SK-N-SH (cell line): ENCODE results near the gene HIGD1B.

Experiments
- CTCF ChIP-seq: fragments of 200-600 bp; sonication (generic); IDR thresholded peaks from 2 replicates; pipeline ENCODE4 v1.6.1; 2017; ENCODE audit warnings: antibody characterized with exemption, mild to moderate bottlenecking, moderate library complexity
- EP300 ChIP-seq, 2 experiments: IDR thresholded peaks; 2 replicates each; pipeline versions ENCODE4 v1.4.0 to v1.6.1; 2012; ENCODE audit warnings: borderline replicate concordance in 1 of 2, low read depth in 1 of 2, low read length in 1 of 2
- EZH2phosphoT487 ChIP-seq: fragments of 200-600 bp; sonication (generic); IDR thresholded peaks from 2 replicates; pipeline ENCODE4 v1.6.1; 2017; ENCODE audit warnings: low read depth, mixed run types, mild to moderate bottlenecking, antibody characterized with exemption, moderate library complexity, borderline replicate concordance
- MEF2A ChIP-seq: IDR thresholded peaks from 2 replicates; pipeline ENCODE4 v1.4.0; 2012; ENCODE audit warnings: low read depth, borderline replicate concordance
- MXI1 ChIP-seq: IDR thresholded peaks from 2 replicates; pipeline ENCODE4 v1.6.1; 2012; ENCODE audit warnings: mild to moderate bottlenecking, low read depth, low read length, improper control_type of control experiment
- POLR2AphosphoS5 ChIP-seq: IDR thresholded peaks from 2 replicates; pipeline ENCODE4 v1.6.1; 2012; ENCODE audit warnings: low read depth, low read length
- RFX5 ChIP-seq: IDR thresholded peaks from 2 replicates; pipeline ENCODE4 v1.6.1; 2012; ENCODE audit warnings: mild to moderate bottlenecking, improper control_type of control experiment, low read length
- TAF1 ChIP-seq: IDR thresholded peaks from 2 replicates; pipeline ENCODE4 v1.6.1; 2012; ENCODE audit warnings: low read depth, mild to moderate bottlenecking, low read length, moderate library complexity, borderline replicate concordance
- TCF12 ChIP-seq: IDR thresholded peaks from 2 replicates; pipeline ENCODE4 v1.4.0; 2012
- YY1 ChIP-seq: IDR thresholded peaks from 2 replicates; pipeline ENCODE4 v1.4.0; 2012; ENCODE audit warnings: low read depth, mild to moderate bottlenecking
- TF ChIP-seq, protein P1 (sequence below): IDR thresholded peaks from 2 replicates; pipeline ENCODE4 v1.6.1; 2012; ENCODE audit warnings: mild to moderate bottlenecking, low read depth, low read length, moderate library complexity
- TF ChIP-seq, protein P2 (sequence below): IDR thresholded peaks from 2 replicates; pipeline ENCODE4 v1.4.0; 2012; ENCODE audit warnings: low read depth, borderline replicate concordance
- TF ChIP-seq, protein P3 (sequence below): IDR thresholded peaks from 2 replicates; pipeline ENCODE4 v1.4.0; 2012; ENCODE audit warnings: low read depth

DNA sequence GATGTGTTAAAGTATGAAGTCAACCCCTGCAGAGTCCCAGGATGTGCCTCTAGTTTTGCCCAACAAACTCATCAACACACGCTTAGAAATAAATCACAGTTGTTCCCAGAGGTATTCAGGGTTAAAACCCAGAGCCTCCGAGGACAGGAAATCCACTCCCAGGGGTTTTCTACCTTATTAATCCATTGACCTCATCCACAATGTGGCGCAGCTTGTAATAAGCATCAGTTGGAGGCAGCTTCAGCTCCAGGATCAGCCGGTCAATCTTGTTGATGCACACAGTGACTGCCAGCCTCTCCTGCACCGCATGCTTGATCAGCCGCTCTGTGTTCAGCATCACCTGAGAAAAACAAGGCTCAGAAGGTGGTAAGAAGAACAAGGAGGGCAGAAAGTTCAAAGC lies 28.1 kb downstream of the HIGD1B start:
- TF ChIP-seq, protein P1, sequence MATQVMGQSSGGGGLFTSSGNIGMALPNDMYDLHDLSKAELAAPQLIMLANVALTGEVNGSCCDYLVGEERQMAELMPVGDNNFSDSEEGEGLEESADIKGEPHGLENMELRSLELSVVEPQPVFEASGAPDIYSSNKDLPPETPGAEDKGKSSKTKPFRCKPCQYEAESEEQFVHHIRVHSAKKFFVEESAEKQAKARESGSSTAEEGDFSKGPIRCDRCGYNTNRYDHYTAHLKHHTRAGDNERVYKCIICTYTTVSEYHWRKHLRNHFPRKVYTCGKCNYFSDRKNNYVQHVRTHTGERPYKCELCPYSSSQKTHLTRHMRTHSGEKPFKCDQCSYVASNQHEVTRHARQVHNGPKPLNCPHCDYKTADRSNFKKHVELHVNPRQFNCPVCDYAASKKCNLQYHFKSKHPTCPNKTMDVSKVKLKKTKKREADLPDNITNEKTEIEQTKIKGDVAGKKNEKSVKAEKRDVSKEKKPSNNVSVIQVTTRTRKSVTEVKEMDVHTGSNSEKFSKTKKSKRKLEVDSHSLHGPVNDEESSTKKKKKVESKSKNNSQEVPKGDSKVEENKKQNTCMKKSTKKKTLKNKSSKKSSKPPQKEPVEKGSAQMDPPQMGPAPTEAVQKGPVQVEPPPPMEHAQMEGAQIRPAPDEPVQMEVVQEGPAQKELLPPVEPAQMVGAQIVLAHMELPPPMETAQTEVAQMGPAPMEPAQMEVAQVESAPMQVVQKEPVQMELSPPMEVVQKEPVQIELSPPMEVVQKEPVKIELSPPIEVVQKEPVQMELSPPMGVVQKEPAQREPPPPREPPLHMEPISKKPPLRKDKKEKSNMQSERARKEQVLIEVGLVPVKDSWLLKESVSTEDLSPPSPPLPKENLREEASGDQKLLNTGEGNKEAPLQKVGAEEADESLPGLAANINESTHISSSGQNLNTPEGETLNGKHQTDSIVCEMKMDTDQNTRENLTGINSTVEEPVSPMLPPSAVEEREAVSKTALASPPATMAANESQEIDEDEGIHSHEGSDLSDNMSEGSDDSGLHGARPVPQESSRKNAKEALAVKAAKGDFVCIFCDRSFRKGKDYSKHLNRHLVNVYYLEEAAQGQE = no peak
- TF ChIP-seq EP300 (IDR thresholded peaks at IDR 0.05; ENCODE audit: borderline replicate concordance in 1 of 2, low read depth in 1 of 2, low read length in 1 of 2) = no peak
- no peak for TF ChIP-seq MXI1
- TF ChIP-seq CTCF = no peak
- TF ChIP-seq, protein P2, sequence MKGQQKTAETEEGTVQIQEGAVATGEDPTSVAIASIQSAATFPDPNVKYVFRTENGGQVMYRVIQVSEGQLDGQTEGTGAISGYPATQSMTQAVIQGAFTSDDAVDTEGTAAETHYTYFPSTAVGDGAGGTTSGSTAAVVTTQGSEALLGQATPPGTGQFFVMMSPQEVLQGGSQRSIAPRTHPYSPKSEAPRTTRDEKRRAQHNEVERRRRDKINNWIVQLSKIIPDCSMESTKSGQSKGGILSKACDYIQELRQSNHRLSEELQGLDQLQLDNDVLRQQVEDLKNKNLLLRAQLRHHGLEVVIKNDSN = no peak
- TF ChIP-seq RFX5 = no peak
- TF ChIP-seq TCF12 = no peak
- no peak for TF ChIP-seq TAF1
- TF ChIP-seq YY1 = no peak
- TF ChIP-seq EZH2phosphoT487 = no peak
- no peak for TF ChIP-seq POLR2AphosphoS5
- TF ChIP-seq, protein P3, sequence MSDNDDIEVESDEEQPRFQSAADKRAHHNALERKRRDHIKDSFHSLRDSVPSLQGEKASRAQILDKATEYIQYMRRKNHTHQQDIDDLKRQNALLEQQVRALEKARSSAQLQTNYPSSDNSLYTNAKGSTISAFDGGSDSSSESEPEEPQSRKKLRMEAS = no peak
- TF ChIP-seq MEF2A = no peak
